Measurements from ENCODE around the gene LINC01488. TPM values are rescaled to one million over a fixed set of nuclear protein-coding genes. Genes with fewer than 3 reads are reported as not detected.

LINC01488 gene
- total RNA-seq = not detected

- Mint-ChIP-seq H3K9me3 (no peaks in the 10 kb centered on the region), H3K4me3 (no peak within 1 kb of the TSS), H3K36me3 (no peaks in the 10 kb centered on the region), H3K27ac (no peak within 1 kb of the TSS), H3K27me3 (peaks cover 2% of the 10 kb centered on the region), H3K4me1 (no peaks in the 10 kb centered on the region)
- ATAC-seq (ENCODE audit: low read depth) = no peak
- POLR2A ChIA-PET = no interaction called here
- DNase-seq = no peak
These were observed at the start of gene LINC01488 for GRCh38 chr11:69481393-69481844. TSS of gene LINC01488 (plus strand) at chr11:69481663.

GRCh38 chr11:69431893-69432738 lies 49.3 kb upstream of the LINC01488 start:
- H3K27ac Mint-ChIP-seq = no peak overlapping the region
- H3K9me3 Mint-ChIP-seq = no peaks in the 10 kb centered on the region
- H3K27me3 Mint-ChIP-seq = peaks cover 13% of the 10 kb centered on the region
- H3K4me3 Mint-ChIP-seq = no peak overlapping the region
- DNase-seq = no peak
- POLR2A ChIA-PET = no interaction called here
- no peaks in the 10 kb centered on the region for H3K36me3 Mint-ChIP-seq
- H3K4me1 Mint-ChIP-seq = no peaks in the 10 kb centered on the region
- no peak for ATAC-seq (ENCODE audit: low read depth)

- no peak overlapping the region for H3K4me3 Mint-ChIP-seq
- POLR2A ChIA-PET = no interaction called here
- H3K4me1 Mint-ChIP-seq = no peaks in the 10 kb centered on the region
- H3K36me3 Mint-ChIP-seq = no peaks in the 10 kb centered on the region
- no peak for ATAC-seq (ENCODE audit: low read depth)
- DNase-seq = no peak
- H3K9me3 Mint-ChIP-seq = no peaks in the 10 kb centered on the region
- peaks cover 10% of the 10 kb centered on the region for H3K27me3 Mint-ChIP-seq
- H3K27ac Mint-ChIP-seq = no peak overlapping the region
These were observed 47.7 kb upstream of the LINC01488 start for GRCh38 chr11:69433741-69434140.

- ATAC-seq (ENCODE audit: low read depth) (no peak), DNase-seq (no peak)
- Mint-ChIP-seq H3K4me1 (no peaks in the 10 kb centered on the region), H3K27ac (no peak overlapping the region), H3K36me3 (no peaks in the 10 kb centered on the region), H3K27me3 (peaks cover 10% of the 10 kb centered on the region), H3K4me3 (no peak overlapping the region), H3K9me3 (no peaks in the 10 kb centered on the region)
- POLR2A ChIA-PET = no interaction called here
These were observed 47.0 kb upstream of the LINC01488 start for GRCh38 chr11:69434471-69434931.

- no peak overlapping the region for H3K27ac Mint-ChIP-seq
- no peaks in the 10 kb centered on the region for H3K36me3 Mint-ChIP-seq
- H3K4me1 Mint-ChIP-seq = no peaks in the 10 kb centered on the region
- ATAC-seq (ENCODE audit: low read depth) = no peak
- no peak overlapping the region for H3K4me3 Mint-ChIP-seq
- no peak for DNase-seq
- peaks cover 10% of the 10 kb centered on the region for H3K27me3 Mint-ChIP-seq
- no peaks in the 10 kb centered on the region for H3K9me3 Mint-ChIP-seq
- POLR2A ChIA-PET = no interaction called here
These were observed 46.1 kb upstream of the LINC01488 start for GRCh38 chr11:69435161-69435986.

- no peaks in the 10 kb centered on the region for H3K9me3 Mint-ChIP-seq
- no peak for ATAC-seq (ENCODE audit: low read depth)
- no peaks in the 10 kb centered on the region for H3K4me1 Mint-ChIP-seq
- H3K27ac Mint-ChIP-seq = no peak overlapping the region
- no peak for DNase-seq
- H3K27me3 Mint-ChIP-seq = peaks cover 10% of the 10 kb centered on the region
- H3K4me3 Mint-ChIP-seq = no peak overlapping the region
- POLR2A ChIA-PET = no interaction called here
- H3K36me3 Mint-ChIP-seq = no peaks in the 10 kb centered on the region
These were observed 45.2 kb upstream of the LINC01488 start for GRCh38 chr11:69436041-69436982.

- Mint-ChIP-seq H3K36me3 (no peaks in the 10 kb centered on the region), H3K27ac (no peak overlapping the region), H3K27me3 (peaks cover 13% of the 10 kb centered on the region), H3K9me3 (no peaks in the 10 kb centered on the region), H3K4me3 (no peak overlapping the region), H3K4me1 (no peaks in the 10 kb centered on the region)
- POLR2A ChIA-PET = no interaction called here
- ATAC-seq (ENCODE audit: low read depth) = no peak
- no peak for DNase-seq
These were observed 44.2 kb upstream of the LINC01488 start for GRCh38 chr11:69437001-69437875.

GRCh38 chr11:69437876-69438205 lies 43.6 kb upstream of the LINC01488 start:
- POLR2A ChIA-PET = no interaction called here
- H3K36me3 Mint-ChIP-seq = no peaks in the 10 kb centered on the region
- no peaks in the 10 kb centered on the region for H3K9me3 Mint-ChIP-seq
- peaks cover 13% of the 10 kb centered on the region for H3K27me3 Mint-ChIP-seq
- no peaks in the 10 kb centered on the region for H3K4me1 Mint-ChIP-seq
- H3K27ac Mint-ChIP-seq = no peak overlapping the region
- no peak for DNase-seq
- no peak overlapping the region for H3K4me3 Mint-ChIP-seq
- no peak for ATAC-seq (ENCODE audit: low read depth)

GRCh38 chr11:69438286-69438920 lies 43.1 kb upstream of the LINC01488 start:
- Mint-ChIP-seq H3K36me3 (no peaks in the 10 kb centered on the region), H3K4me3 (no peak overlapping the region), H3K27ac (no peak overlapping the region), H3K4me1 (peaks cover 1% of the 10 kb centered on the region), H3K27me3 (peaks cover 10% of the 10 kb centered on the region), H3K9me3 (no peaks in the 10 kb centered on the region)
- ATAC-seq (ENCODE audit: low read depth) (no peak), DNase-seq (no peak)
- POLR2A ChIA-PET = no interaction called here

- Mint-ChIP-seq H3K36me3 (no peaks in the 10 kb centered on the region), H3K27me3 (peaks cover 7% of the 10 kb centered on the region), H3K4me1 (peaks cover 4% of the 10 kb centered on the region), H3K27ac (no peak overlapping the region), H3K4me3 (no peak overlapping the region), H3K9me3 (no peaks in the 10 kb centered on the region)
- DNase-seq (no peak), ATAC-seq (ENCODE audit: low read depth) (no peak)
- POLR2A ChIA-PET = no interaction called here
These were observed 42.3 kb upstream of the LINC01488 start for GRCh38 chr11:69439127-69439526.

- Mint-ChIP-seq H3K27me3 (peaks cover 4% of the 10 kb centered on the region), H3K9me3 (no peaks in the 10 kb centered on the region), H3K27ac (no peak overlapping the region), H3K4me3 (no peak overlapping the region), H3K36me3 (no peaks in the 10 kb centered on the region), H3K4me1 (peaks cover 4% of the 10 kb centered on the region)
- ATAC-seq (ENCODE audit: low read depth) (no peak), DNase-seq (no peak)
- POLR2A ChIA-PET = no interaction called here
These were observed 41.6 kb upstream of the LINC01488 start for GRCh38 chr11:69439651-69440464.

Measured in activated naive CD8-positive, alpha-beta T cell treated with anti-CD3 and anti-CD28 coated beads, Interleukin-2, amount 10 ng/mL, durations not matched to agents 7 days and 5 days (primary cell).